Measurements from ENCODE around the gene SLC25A29. TPM values are rescaled to one million over a fixed set of nuclear protein-coding genes. Genes with fewer than 3 reads are reported as not detected.

The SLC25A29 gene
- total and polyA plus RNA-seq, 2 of the 4 experiments (the other 2 are of a cell fraction), result 6.5 to 37.7 TPM

DNA sequence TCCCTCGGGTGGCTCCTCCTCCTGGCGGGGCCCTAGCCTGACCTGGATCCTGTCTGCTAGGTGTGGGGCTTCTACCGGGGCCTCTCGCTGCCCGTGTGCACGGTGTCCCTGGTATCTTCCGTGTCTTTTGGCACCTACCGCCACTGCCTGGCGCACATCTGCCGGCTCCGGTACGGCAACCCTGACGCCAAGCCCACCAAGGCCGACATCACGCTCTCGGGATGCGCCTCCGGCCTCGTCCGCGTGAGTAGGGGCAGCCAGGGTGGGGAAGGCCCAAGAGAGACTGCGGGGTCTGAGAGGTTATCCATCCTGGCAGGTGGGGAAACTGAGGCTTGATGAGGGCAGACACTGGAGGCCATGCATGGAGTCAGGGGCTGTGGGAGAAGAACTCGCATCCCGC lies 20.9 kb upstream of the SLC25A29 start:
- POLR2A ChIA-PET (ENCODE audit: unreplicated experiment), result no interaction called here
- CTCF ChIA-PET, result no interaction called here

More for the DNA sequence above, 20.9 kb upstream of the SLC25A29 start:
- intact Hi-C loops (cut with micrococcal nuclease), result no loop called here
- BruUV-seq (replicated peaks), result no TSS peak
- H2BK5ac ChIP-seq (ENCODE audit: low read depth, low read length, poor library complexity, severe bottlenecking), result no peak overlapping the region
- WGBS, 2 experiments (ENCODE audit: extremely low coverage in 2 of 2, insufficient read length in 1 of 2), result 84% methylated on average over 15 of the region's 24 CpGs; no CpG with 5 or more reads in 1 of the 2 experiments
- H3K9me3 ChIP-seq (ENCODE audit: control insufficient read depth, insufficient read depth, low read length), result no peaks in the 10 kb centered on the region
- no peak for TF ChIP-seq CHD1 (IDR thresholded peaks at IDR 0.05; ENCODE audit: low read depth, low read length)
- H3K9me1 ChIP-seq (ENCODE audit: insufficient read depth, low read length), result no peaks in the 10 kb centered on the region
- in situ Hi-C loops (cut with MboI; ENCODE audit: low sequenced_read_pairs), result no loop called here
- dilution Hi-C loops (cut with HindIII; ENCODE audit: low sequenced_read_pairs, unreplicated experiment), result no loop called here
- H3K4ac ChIP-seq (ENCODE audit: low read depth, low read length), result no peak overlapping the region
- no peak overlapping the region for H2AK9ac ChIP-seq (replicated peaks; ENCODE audit: low read depth, low read length, poor library complexity)
- H3K36me3 ChIP-seq (ENCODE audit: control insufficient read depth, insufficient read depth, low read length), result no peaks in the 10 kb centered on the region; the same call in 1 of the 2 replicates
- no peaks in the 10 kb centered on the region; the same call in 1 of the 2 replicates for H3K27me3 ChIP-seq (ENCODE audit: control insufficient read depth, insufficient read depth, low read length)
- no peak overlapping the region for H2AK5ac ChIP-seq (ENCODE audit: low read depth, low read length)
- no peak for DNase-seq
- H3K4me2 ChIP-seq (ENCODE audit: low read depth, low read length), result no peak overlapping the region
- H4K91ac ChIP-seq (ENCODE audit: insufficient read depth, low read depth, low read length), result no peak overlapping the region
- H3K14ac ChIP-seq (replicated peaks; ENCODE audit: low read depth, low read length), result no peak overlapping the region
- no peaks in the 10 kb centered on the region for H3K4me1 ChIP-seq (ENCODE audit: control insufficient read depth, insufficient read depth, low read length)
- no peak overlapping the region for H2BK15ac ChIP-seq (ENCODE audit: low read depth, low read length)
- no peak overlapping the region for H3K4me3 ChIP-seq (ENCODE audit: insufficient read depth, low read depth, low read length)
- H3K9ac ChIP-seq (ENCODE audit: low read depth, low read length), result no peak overlapping the region
- no peak overlapping the region for H3K56ac ChIP-seq (ENCODE audit: extremely low read depth, insufficient read depth, low read length)
- no peak overlapping the region for H3K18ac ChIP-seq (ENCODE audit: low read depth, low read length)
- no peak overlapping the region for H4K5ac ChIP-seq (ENCODE audit: low read depth, low read length)
- no peak overlapping the region for H2BK120ac ChIP-seq (ENCODE audit: low read depth, low read length)
- H2AFZ ChIP-seq (replicated peaks; ENCODE audit: low read length, poor library complexity), result no peak overlapping the region
- no peaks in the 10 kb centered on the region for H3K79me1 ChIP-seq (ENCODE audit: low read depth in 1 of 2, low read length in 2 of 2)
- no peak overlapping the region for H2BK20ac ChIP-seq (ENCODE audit: low read depth, low read length)
- no peak overlapping the region for H3K23ac ChIP-seq (ENCODE audit: low read depth, low read length)
- no peaks in the 10 kb centered on the region for H4K20me1 ChIP-seq (ENCODE audit: insufficient read depth, low read length)
- no peak for ATAC-seq (ENCODE audit: low read depth)
- H4K8ac ChIP-seq (ENCODE audit: low read depth in 2 of 2, low read length in 2 of 2), result no peak overlapping the region
- H3K27ac ChIP-seq (ENCODE audit: insufficient read depth, low read length), result no peak overlapping the region

All from IMR-90 (cell line).